Subcutaneous abdominal adipose tissue (tissue), 5 donors: ENCODE data around the gene SYTL2.

ENCODE experiments used
- H3K27ac ChIP-seq: one replicate; pipeline ENCODE4 v1.7.0; 2013; ENCODE audit warnings: low read depth, mild to moderate bottlenecking, inconsistent platforms, low read length, moderate library complexity
- H3K27me3 ChIP-seq, 5 donors: one replicate each; pipeline ENCODE4 v1.7.0; 2013; ENCODE audit warnings: low read length in 5 of 5, inconsistent platforms in 1 of 5; ENCODE audit not compliant: control insufficient read depth in 5 of 5, insufficient read depth in 4 of 5
- H3K36me3 ChIP-seq, 5 donors: one replicate each; pipeline ENCODE4 v1.7.0; 2013; ENCODE audit warnings: low read length in 5 of 5; ENCODE audit not compliant: control insufficient read depth in 5 of 5, insufficient read depth in 5 of 5
- H3K4me1 ChIP-seq, 5 donors: one replicate each; pipeline ENCODE4 v1.7.0; 2013; ENCODE audit warnings: low read length in 5 of 5, mild to moderate bottlenecking in 3 of 5, moderate library complexity in 1 of 5; ENCODE audit not compliant: control insufficient read depth in 5 of 5, insufficient read depth in 5 of 5
- H3K4me3 ChIP-seq, 5 donors: one replicate each; pipeline ENCODE4 v1.7.0; 2013; ENCODE audit warnings: low read length in 5 of 5, low read depth in 1 of 5
- H3K9ac ChIP-seq, 5 donors: one replicate each; pipeline ENCODE4 v1.7.0; 2013; ENCODE audit warnings: low read length in 5 of 5, mild to moderate bottlenecking in 4 of 5, moderate library complexity in 3 of 5
- H3K9me3 ChIP-seq, 5 donors: one replicate each; pipeline ENCODE4 v1.7.0; 2013; ENCODE audit warnings: low read length in 5 of 5; ENCODE audit not compliant: control insufficient read depth in 5 of 5
- donor health status: healthy.
- donor health status: healthy.
- donor health status: healthy.
- donor health status: healthy.
- donor health status: healthy.

SYTL2 gene

GRCh38 chr11:85742348-85742747, 68.6 kb downstream of the SYTL2 start:
- Histone ChIP-seq H3K27me3 (no peaks in the 10 kb centered on the region), H3K9ac (no peak overlapping the region), H3K9me3 (no peaks in the 10 kb centered on the region), H3K27ac (no peak overlapping the region), H3K4me1 (peaks cover 0 to 12% (median 6%) of the 10 kb centered on the region in 5 donors), H3K4me3 (no peak overlapping the region), H3K36me3 (no peaks in the 10 kb centered on the region)

- no peaks in the 10 kb centered on the region for H3K9me3 ChIP-seq
- peaks cover 0 to 5% (median 0%) of the 10 kb centered on the region in 5 donors for H3K4me1 ChIP-seq
- H3K9ac ChIP-seq = no peak overlapping the region
- no peaks in the 10 kb centered on the region for H3K36me3 ChIP-seq
- H3K27ac ChIP-seq = no peak overlapping the region
- no peaks in the 10 kb centered on the region for H3K27me3 ChIP-seq
- no peak overlapping the region for H3K4me3 ChIP-seq
Observed at GRCh38 chr11:85740481-85741400, 70.2 kb downstream of the SYTL2 start.

GRCh38 chr11:85737738-85738137, 73.2 kb downstream of the SYTL2 start:
- Histone ChIP-seq H3K9me3 (no peaks in the 10 kb centered on the region), H3K4me3 (no peak overlapping the region), H3K27ac (no peak overlapping the region), H3K4me1 (peaks cover 0 to 5% (median 0%) of the 10 kb centered on the region in 5 donors), H3K36me3 (peaks cover 0 to 2% (median 0%) of the 10 kb centered on the region in 5 donors), H3K27me3 (no peaks in the 10 kb centered on the region), H3K9ac (no peak overlapping the region)

GRCh38 chr11:85735876-85736460, 75.0 kb downstream of the SYTL2 start:
- H3K27ac ChIP-seq = no peak overlapping the region
- peak overlapping the region in 1 of 5 donors; percentile 9 for H3K4me3 ChIP-seq
- H3K9ac ChIP-seq = no peak overlapping the region

GRCh38 chr11:85732965-85733364, 78.0 kb downstream of the SYTL2 start:
- H3K4me1 ChIP-seq = peaks cover 0 to 3% (median 0%) of the 10 kb centered on the region in 5 donors
- H3K4me3 ChIP-seq = no peak overlapping the region
- no peaks in the 10 kb centered on the region for H3K9me3 ChIP-seq
- no peak overlapping the region for H3K27ac ChIP-seq
- H3K9ac ChIP-seq = no peak overlapping the region
- H3K27me3 ChIP-seq = no peaks in the 10 kb centered on the region
- H3K36me3 ChIP-seq = peaks cover 0 to 2% (median 0%) of the 10 kb centered on the region in 5 donors

More at GRCh38 chr11:85735876-85736460, 75.0 kb downstream of the SYTL2 start:
- H3K4me1 ChIP-seq = peaks cover 0 to 5% (median 0%) of the 10 kb centered on the region in 5 donors
- H3K9me3 ChIP-seq = no peaks in the 10 kb centered on the region
- no peaks in the 10 kb centered on the region for H3K27me3 ChIP-seq
- peaks cover 0 to 2% (median 0%) of the 10 kb centered on the region in 5 donors for H3K36me3 ChIP-seq

- Histone ChIP-seq H3K4me3 (no peak overlapping the region), H3K27ac (no peak overlapping the region)
Observed at GRCh38 chr11:85726381-85726780, 84.6 kb downstream of the SYTL2 start.

GRCh38 chr11:85725510-85726258, 85.3 kb downstream of the SYTL2 start:
- H3K27ac ChIP-seq = no peak overlapping the region
- H3K4me1 ChIP-seq = peaks cover 0 to 13% (median 0%) of the 10 kb centered on the region in 5 donors
- H3K36me3 ChIP-seq = no peaks in the 10 kb centered on the region
- H3K4me3 ChIP-seq = no peak overlapping the region
- H3K9me3 ChIP-seq = no peaks in the 10 kb centered on the region
- H3K27me3 ChIP-seq = no peaks in the 10 kb centered on the region
- no peak overlapping the region for H3K9ac ChIP-seq

More at GRCh38 chr11:85726381-85726780, 84.6 kb downstream of the SYTL2 start:
- H3K36me3 ChIP-seq = no peaks in the 10 kb centered on the region
- H3K9ac ChIP-seq = no peak overlapping the region
- H3K27me3 ChIP-seq = no peaks in the 10 kb centered on the region
- no peaks in the 10 kb centered on the region for H3K9me3 ChIP-seq
- H3K4me1 ChIP-seq = peaks cover 0 to 13% (median 0%) of the 10 kb centered on the region in 5 donors

- Histone ChIP-seq H3K27me3 (no peaks in the 10 kb centered on the region), H3K9me3 (no peaks in the 10 kb centered on the region), H3K4me1 (peaks cover 0 to 13% (median 0%) of the 10 kb centered on the region in 5 donors), H3K27ac (no peak overlapping the region), H3K4me3 (no peak overlapping the region), H3K9ac (no peak overlapping the region), H3K36me3 (no peaks in the 10 kb centered on the region)
Observed at GRCh38 chr11:85724748-85725465, 86.0 kb downstream of the SYTL2 start.

- Histone ChIP-seq H3K27me3 (no peaks in the 10 kb centered on the region), H3K4me3 (no peak overlapping the region), H3K9ac (no peak overlapping the region), H3K27ac (no peak overlapping the region), H3K4me1 (peaks cover 0 to 22% (median 0%) of the 10 kb centered on the region in 5 donors), H3K9me3 (no peaks in the 10 kb centered on the region), H3K36me3 (no peaks in the 10 kb centered on the region)
Observed at GRCh38 chr11:85723088-85723487, 87.9 kb downstream of the SYTL2 start.
